DMS53 (cell line): ENCODE data around the gene C1orf198.

Source experiments
- DNase-seq: peaks from one replicate; lab custom pipeline; 2025; lab: John Stamatoyannopoulos, UW

Gene C1orf198

DNA sequence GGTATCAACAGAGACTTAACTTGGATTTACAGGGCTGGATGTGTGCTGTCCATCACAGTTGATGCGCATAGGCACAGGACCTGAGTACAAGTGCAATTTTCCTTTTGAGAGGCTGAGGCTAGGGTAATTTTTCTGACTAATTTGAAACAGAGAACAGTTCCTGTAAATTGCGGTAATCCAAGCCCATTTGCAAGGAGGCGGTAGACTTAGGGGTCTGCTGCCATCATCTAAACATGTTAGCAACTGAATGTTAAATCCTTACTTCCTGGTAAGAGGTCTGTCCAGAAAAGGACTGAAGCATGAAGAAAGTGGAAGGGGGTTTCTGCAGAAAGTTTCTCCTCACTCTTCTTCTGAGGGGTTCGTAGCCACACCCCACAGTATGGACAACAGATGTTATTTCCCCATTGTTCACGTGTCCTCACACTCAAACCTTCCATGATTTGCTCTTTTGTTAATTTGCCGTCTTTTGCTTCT lies 23.7 kb upstream of the C1orf198 start:
- no peak for DNase-seq

GRCh38 chr1:230891413-230891812 lies 23.1 kb upstream of the C1orf198 start:
- peak; percentile 12 for DNase-seq

DNA sequence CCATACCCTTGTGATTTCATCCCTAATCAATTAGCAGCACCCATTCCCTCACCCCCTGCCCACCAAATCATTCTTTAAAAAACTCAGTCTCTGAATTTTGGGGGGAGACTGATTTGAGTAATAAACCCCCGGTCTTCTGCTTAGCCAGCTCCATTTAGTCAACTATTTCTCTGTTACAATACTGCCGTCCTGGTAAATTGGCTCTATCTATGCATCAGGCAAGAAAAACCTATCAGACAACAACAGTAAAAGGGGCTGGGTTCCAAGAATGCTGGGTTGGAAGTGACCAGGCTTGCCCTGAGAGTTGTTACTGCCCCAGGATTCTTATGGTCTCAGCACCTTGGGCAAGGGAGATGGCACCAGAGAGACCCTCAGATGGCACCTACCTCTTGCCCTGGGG lies 16.3 kb upstream of the C1orf198 start:
- no peak for DNase-seq

GRCh38 chr1:230883967-230884366 lies 15.6 kb upstream of the C1orf198 start:
- no peak for DNase-seq

DNA sequence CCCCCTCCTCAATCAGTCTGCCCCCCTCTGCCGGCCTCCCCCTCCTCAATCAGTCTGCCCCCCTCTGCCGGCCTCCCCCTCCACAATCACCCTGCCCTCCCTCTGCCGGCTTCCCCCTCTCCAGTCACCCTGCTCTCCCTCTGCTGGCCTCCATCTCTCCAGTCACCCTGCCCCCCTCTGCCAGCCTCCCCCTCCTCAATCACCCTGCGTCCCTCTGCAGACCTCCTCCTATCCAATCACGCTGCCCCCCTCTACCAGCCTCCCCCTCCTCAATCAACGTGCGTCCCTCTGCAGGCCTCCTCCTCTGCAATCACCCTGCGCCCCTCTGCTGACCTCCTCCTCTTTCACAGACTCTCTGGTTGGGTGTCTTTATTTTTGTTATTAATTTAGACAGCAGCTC lies 11.5 kb upstream of the C1orf198 start:
- DNase-seq: no peak

- DNase-seq: no peak
These were observed 10.3 kb upstream of the C1orf198 start for GRCh38 chr1:230878591-230878990.

GRCh38 chr1:230877924-230878590 lies 9.7 kb upstream of the C1orf198 start:
- DNase-seq: no peak

GRCh38 chr1:230877146-230877923 lies 9.0 kb upstream of the C1orf198 start:
- no peak for DNase-seq

GRCh38 chr1:230876660-230877059 lies 8.3 kb upstream of the C1orf198 start:
- DNase-seq: no peak

GRCh38 chr1:230875370-230875769 lies 7.0 kb upstream of the C1orf198 start:
- DNase-seq: no peak

DNA sequence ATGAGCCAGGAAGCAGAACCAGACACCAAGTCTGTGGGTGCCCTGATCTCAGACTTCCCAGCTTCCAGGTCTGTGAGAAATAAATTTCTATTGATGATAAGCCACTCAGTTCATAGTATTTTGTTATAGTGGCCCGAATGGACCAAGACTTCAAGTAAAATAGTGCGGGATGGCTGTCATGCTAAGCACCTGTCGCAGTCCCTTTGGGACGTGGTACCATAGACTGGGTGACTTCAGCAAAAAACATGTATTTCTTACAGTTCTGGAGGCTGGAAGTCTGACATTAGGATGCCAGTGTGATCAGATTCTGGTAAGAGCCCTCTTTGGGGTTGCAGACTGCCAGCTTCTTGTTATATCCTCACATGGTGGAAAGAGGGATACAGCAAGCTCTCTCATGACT lies 2.6 kb upstream of the C1orf198 start:
- DNase-seq: no peak

DNA sequence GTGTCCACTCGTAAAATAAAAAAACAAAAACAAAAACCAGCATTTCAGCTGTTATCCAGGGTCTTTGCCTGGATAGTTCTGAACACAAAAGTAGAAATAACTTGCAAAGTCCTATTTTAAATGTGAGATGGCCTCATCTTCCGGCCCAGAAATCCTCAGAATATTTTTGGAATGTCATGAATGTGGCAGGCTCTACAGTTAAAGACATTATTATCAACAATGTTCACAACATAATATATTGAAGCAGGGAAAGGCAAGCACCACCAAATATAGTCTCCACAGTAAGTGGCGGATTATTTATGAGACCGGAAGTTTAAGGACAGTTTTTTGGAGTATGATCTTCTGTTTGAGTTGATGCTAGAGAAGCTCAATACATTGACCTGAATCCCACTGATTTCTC lies 1.2 kb upstream of the C1orf198 start:
- DNase-seq: no peak

DNA sequence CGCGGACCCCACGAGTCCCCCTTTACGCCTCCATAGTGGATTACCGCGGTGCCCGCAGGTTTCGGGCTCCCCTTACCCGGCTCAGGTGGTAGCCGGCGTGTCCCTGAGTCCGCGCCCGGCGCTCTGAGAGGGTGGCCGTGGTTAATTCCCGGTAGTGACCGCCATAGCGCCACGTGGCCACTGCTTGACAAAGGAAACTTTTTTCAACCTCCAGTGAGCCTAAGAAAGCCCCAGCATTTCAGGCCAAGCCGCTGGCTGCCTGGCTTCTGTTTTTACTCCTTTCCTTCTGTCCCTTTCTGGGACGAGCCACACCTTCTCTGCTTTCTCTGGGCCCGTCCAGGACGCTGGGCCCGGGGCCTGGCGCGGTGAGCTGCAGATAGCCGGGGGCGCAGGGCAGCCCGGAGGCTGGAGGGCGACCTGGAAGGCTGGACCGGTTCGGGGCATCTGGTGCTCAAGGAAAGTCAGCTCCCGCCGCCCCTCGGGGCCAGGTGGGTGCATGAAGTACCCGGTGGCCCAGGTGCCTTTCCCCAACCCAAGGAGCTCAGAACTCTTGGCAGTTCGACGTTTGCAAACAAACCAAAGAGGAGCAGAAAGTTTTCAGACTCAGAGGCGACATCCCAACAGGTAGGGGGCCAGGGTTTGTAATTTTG lies 540 bp upstream of the C1orf198 start:
- DNase-seq: peak; percentile 86

DNA sequence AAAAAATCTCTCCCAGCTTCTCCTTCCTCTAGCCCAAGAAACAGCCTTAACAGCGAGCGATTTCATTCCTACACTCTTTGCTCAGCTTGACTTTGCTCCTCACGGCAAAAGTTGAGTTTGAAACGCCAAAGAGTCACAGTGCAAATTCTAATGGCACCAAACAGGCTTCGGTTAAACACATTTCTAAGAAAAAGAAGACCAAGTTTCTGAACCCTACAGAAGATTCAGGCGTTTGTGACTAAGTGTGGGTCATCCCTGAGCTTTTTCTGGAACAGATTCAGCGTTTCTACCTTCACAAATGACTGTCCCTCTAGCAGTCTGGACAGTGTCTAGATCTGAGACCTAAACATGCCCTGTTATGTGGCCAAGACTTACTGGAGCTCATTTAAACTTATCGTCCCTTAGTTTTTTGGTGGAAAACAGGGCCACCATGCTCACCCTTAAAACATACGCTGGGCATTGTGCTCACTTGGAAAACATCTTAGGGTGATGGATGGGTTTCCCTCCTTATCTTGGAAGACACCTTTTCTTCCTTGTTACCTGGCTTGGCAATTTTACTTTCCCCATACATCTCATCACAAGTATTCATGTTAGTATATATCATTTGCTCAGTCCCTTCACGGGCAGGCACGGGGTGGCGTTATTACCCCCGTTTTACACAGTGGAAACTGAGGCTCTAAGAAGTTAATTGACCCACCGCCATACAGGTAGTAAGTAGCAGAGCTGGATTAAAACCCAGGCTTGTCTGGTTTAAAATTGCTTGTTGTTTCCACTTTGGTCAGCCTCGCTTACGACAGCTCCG lies 1.0 kb downstream of the C1orf198 start:
- DNase-seq: no peak

GRCh38 chr1:230866171-230867070 lies 1.9 kb downstream of the C1orf198 start:
- DNase-seq: peak; percentile 8

- DNase-seq: peak; percentile 13
These were observed 3.1 kb downstream of the C1orf198 start for GRCh38 chr1:230865062-230865817.

- no peak for DNase-seq
These were observed 3.9 kb downstream of the C1orf198 start for GRCh38 chr1:230864441-230864840.

GRCh38 chr1:230863449-230863848 lies 4.9 kb downstream of the C1orf198 start:
- DNase-seq: peak; percentile 95

GRCh38 chr1:230861970-230862595 lies 6.2 kb downstream of the C1orf198 start:
- DNase-seq: no peak

GRCh38 chr1:230861489-230861888 lies 6.8 kb downstream of the C1orf198 start:
- DNase-seq: no peak
